Breast epithelium (tissue), 4 donors: ENCODE data around the gene TRPC4AP. TPM values are rescaled to one million over a fixed set of nuclear protein-coding genes. Genes with fewer than 3 reads are reported as not detected.

Experiments
- DNase-seq, 2 donors: peaks; one replicate each; pipeline ENCODE4 v3.0.0-alpha.2; 2019; ENCODE audit warnings: low spot score in 2 of 2
- H3K27ac ChIP-seq, 2 donors: fragments of 200-600 bp; sonication (generic) in 1 of 2; one replicate each; pipeline ENCODE4 v1.5.1; 2016 to 2019; ENCODE audit warnings: mild to moderate bottlenecking in 1 of 2
- H3K27me3 ChIP-seq, 2 donors: fragments of 200-600 bp; sonication (generic) in 1 of 2; one replicate each; pipeline versions ENCODE4 v1.5.1 to v1.6.0; 2017 to 2019; ENCODE audit warnings: control low read depth in 1 of 2, mild to moderate bottlenecking in 1 of 2
- H3K36me3 ChIP-seq: fragments of 200-600 bp; one replicate; pipeline ENCODE4 v1.5.1; 2019
- H3K4me1 ChIP-seq, 2 donors: fragments of 200-600 bp; sonication (generic); one replicate each; pipeline ENCODE4 v1.5.1; 2016 to 2019; ENCODE audit warnings: control low read depth in 1 of 2
- H3K4me3 ChIP-seq, 3 donors: fragments of 200-600 bp; sonication (generic); 1 replicate in 2 of 3; 2 replicates in 1 of 3; pipeline ENCODE4 v1.5.1; 2016 to 2019; ENCODE audit warnings: mild to moderate bottlenecking in 3 of 3, moderate library complexity in 2 of 3
- H3K9me3 ChIP-seq, 2 donors: fragments of 200-600 bp; sonication (generic) in 1 of 2; one replicate each; pipeline ENCODE4 v1.5.1; 2016 to 2019; ENCODE audit warnings: control low read depth in 1 of 2
- CTCF ChIP-seq, 3 donors: fragments of 450-650 bp; IDR thresholded peaks; one replicate each; pipeline ENCODE4 v1.5.1; 2016 to 2017; ENCODE audit warnings: antibody characterized with exemption in 3 of 3, mild to moderate bottlenecking in 3 of 3, moderate library complexity in 3 of 3
- POLR2A ChIP-seq: fragments of 450-650 bp; IDR thresholded peaks from one replicate; pipeline ENCODE4 v1.6.1; 2016; ENCODE audit warnings: antibody characterized with exemption, mild to moderate bottlenecking, moderate library complexity
- POLR2AphosphoS5 ChIP-seq, 3 donors: sonication (generic); formaldehyde crosslinking; IDR thresholded peaks; one replicate each; pipeline ENCODE4 v1.6.1; 2017; ENCODE audit warnings: antibody characterized with exemption in 3 of 3
- intact Hi-C: fragments of 100-400 bp; cut with DNase I; formaldehyde crosslinking; loops from one replicate; pipeline ENCODE4 v1.15.1; 2023; ENCODE audit warnings: low total_unique reads
- total RNA-seq, 3 donors: library from RNA; depleted of rRNA; stranded (reverse); fragments of >200 nt; gene quantifications; one replicate each; pipeline ENCODE4 v1.1.0, GENCODE V29; 2016

TRPC4AP gene
- total RNA-seq, 3 donors from 2014 or later, result 62.6 to 71.7 (median 69.5) TPM

GRCh38 chr20:35003211-35004031, 89.2 kb downstream of the TRPC4AP start:
- intact Hi-C loops, result no loop called here
- Histone ChIP-seq H3K36me3 (peaks cover 43% of the 10 kb centered on the region), H3K4me3 (no peak overlapping the region), H3K9me3 (no peaks in the 10 kb centered on the region), H3K4me1 (no peaks in the 10 kb centered on the region), H3K27ac (no peak overlapping the region), H3K27me3 (no peaks in the 10 kb centered on the region)
- peak in 1 of 2 donors; percentile 49 for DNase-seq
- TF ChIP-seq CTCF (IDR thresholded peaks at IDR 0.05) (no peak), POLR2A (no peak), POLR2AphosphoS5 (IDR thresholded peaks at IDR 0.05) (no peak)

- DNase-seq, result no peak
- Histone ChIP-seq H3K36me3 (peaks cover 43% of the 10 kb centered on the region), H3K27me3 (no peaks in the 10 kb centered on the region), H3K9me3 (no peaks in the 10 kb centered on the region), H3K4me1 (no peaks in the 10 kb centered on the region), H3K27ac (no peak overlapping the region), H3K4me3 (no peak overlapping the region)
- TF ChIP-seq POLR2A (no peak), CTCF (IDR thresholded peaks at IDR 0.05) (no peak), POLR2AphosphoS5 (IDR thresholded peaks at IDR 0.05) (no peak)
- intact Hi-C loops, result no loop called here
These were observed 90.0 kb downstream of the TRPC4AP start for GRCh38 chr20:35002426-35003210.

GRCh38 chr20:35001596-35002362, 90.8 kb downstream of the TRPC4AP start:
- TF ChIP-seq POLR2A (no peak), POLR2AphosphoS5 (IDR thresholded peaks at IDR 0.05) (no peak), CTCF (IDR thresholded peaks at IDR 0.05) (no peak)
- Histone ChIP-seq H3K27me3 (no peaks in the 10 kb centered on the region), H3K4me1 (no peaks in the 10 kb centered on the region), H3K27ac (no peak overlapping the region), H3K9me3 (no peaks in the 10 kb centered on the region), H3K36me3 (peaks cover 43% of the 10 kb centered on the region), H3K4me3 (no peak overlapping the region)
- no peak for DNase-seq
- intact Hi-C loops, result no loop called here

- peaks cover 43% of the 10 kb centered on the region for H3K36me3 ChIP-seq
- DNase-seq, result no peak
- TF ChIP-seq CTCF (IDR thresholded peaks at IDR 0.05) (no peak), POLR2AphosphoS5 (IDR thresholded peaks at IDR 0.05) (no peak), POLR2A (no peak)
- intact Hi-C loops, result no loop called here
- no peaks in the 10 kb centered on the region for H3K4me1 ChIP-seq
- H3K9me3 ChIP-seq, result no peaks in the 10 kb centered on the region
- no peaks in the 10 kb centered on the region for H3K27me3 ChIP-seq
- H3K27ac ChIP-seq, result no peak overlapping the region
- H3K4me3 ChIP-seq, result no peak overlapping the region
These were observed 91.5 kb downstream of the TRPC4AP start for GRCh38 chr20:35000922-35001595.
